GM12878 (cell line): ENCODE data around the gene SLC22A4. TPM values are rescaled to one million over a fixed set of nuclear protein-coding genes. Genes with fewer than 3 reads are reported as not detected.

ENCODE experiments used
- BCL11A ChIP-seq: IDR thresholded peaks from 2 replicates; pipeline ENCODE4 v1.6.1; 2011; ENCODE audit warnings: low read depth, low read length
- BHLHE40 ChIP-seq, 2 experiments: fragments of 450-650 bp in 1 of 2; IDR thresholded peaks; 2 replicates each; pipeline ENCODE4 v1.6.1; 2011 to 2017; ENCODE audit warnings: low read depth in 2 of 2, borderline replicate concordance in 1 of 2, improper control_type of control experiment in 1 of 2, low read length in 1 of 2, mild to moderate bottlenecking in 1 of 2
- CHD2 ChIP-seq: IDR thresholded peaks from 2 replicates; pipeline ENCODE4 v1.6.1; 2011; ENCODE audit warnings: low read depth, low read length, improper control_type of control experiment, borderline replicate concordance
- EED ChIP-seq: sonication (generic); IDR thresholded peaks from 2 replicates; pipeline ENCODE4 v1.6.1; 2016; ENCODE audit warnings: antibody characterized with exemption, low read depth
- FOXM1 ChIP-seq: IDR thresholded peaks from 2 replicates; pipeline ENCODE4 v1.6.1; 2012; ENCODE audit warnings: low read depth, mild to moderate bottlenecking, inconsistent platforms, low read length, moderate library complexity
- GATAD2B ChIP-seq: fragments of 450-650 bp; conservative IDR thresholded peaks from 2 replicates; pipeline ENCODE4 v1.6.1; 2017; ENCODE audit warnings: low read depth, mild to moderate bottlenecking, moderate library complexity
- HSF1 ChIP-seq: fragments of 150-350 bp; IDR thresholded peaks from 2 replicates; pipeline ENCODE4 v1.6.1; 2014; ENCODE audit warnings: mild to moderate bottlenecking, low read depth, low read length
- KAT2A ChIP-seq: conservative IDR thresholded peaks from 2 replicates; pipeline ENCODE4 v1.6.1; 2011; ENCODE audit warnings: low read depth, low read length; ENCODE audit not compliant: control insufficient read depth
- MAX ChIP-seq: IDR thresholded peaks from 2 replicates; pipeline ENCODE4 v1.6.1; 2012; ENCODE audit warnings: low read depth, low read length, improper control_type of control experiment
- MXI1 ChIP-seq: fragments of 150-350 bp; IDR thresholded peaks from 2 replicates; pipeline ENCODE4 v1.6.1; 2011; ENCODE audit warnings: low read depth, mild to moderate bottlenecking, inconsistent platforms, low read length, improper control_type of control experiment
- PRDM15 ChIP-seq: fragments of 450-650 bp; formaldehyde crosslinking; IDR thresholded peaks from 2 replicates; pipeline ENCODE4 v1.4.0; 2020; ENCODE audit warnings: mild to moderate bottlenecking, moderate library complexity
- REST ChIP-seq: IDR thresholded peaks from 2 replicates; pipeline ENCODE4 v1.6.1; 2012; ENCODE audit warnings: mild to moderate bottlenecking, low read depth, low read length
- RUNX3 ChIP-seq: IDR thresholded peaks from 2 replicates; pipeline ENCODE4 v1.6.1; 2012; ENCODE audit warnings: low read length, inconsistent platforms
- SIN3A ChIP-seq: IDR thresholded peaks from 2 replicates; pipeline ENCODE4 v1.6.1; 2012; ENCODE audit warnings: low read depth, low read length, improper control_type of control experiment
- ZBED1 ChIP-seq: IDR thresholded peaks from 2 replicates; pipeline ENCODE4 v1.6.1; 2016; ENCODE audit warnings: borderline replicate concordance
- ZNF24 ChIP-seq: fragments of 450-650 bp; IDR thresholded peaks from 2 replicates; pipeline ENCODE4 v1.6.1; 2017; ENCODE audit warnings: antibody characterized with exemption, mild to moderate bottlenecking
- ZNF274 ChIP-seq: IDR thresholded peaks from one replicate; pipeline ENCODE4 v1.8.0; 2011; ENCODE audit not compliant: insufficient read length, insufficient read depth
- ZNF687 ChIP-seq: fragments of 450-650 bp; IDR thresholded peaks from 2 replicates; pipeline ENCODE4 v1.6.1; 2017; ENCODE audit warnings: mild to moderate bottlenecking, moderate library complexity
- polyA plus RNA-seq, 11 experiments: library from polyadenylated mRNA; depleted of rRNA in 4 of 11; unstranded in 6 of 11; stranded (reverse) in 5 of 11; fragments of >200 nt; fragmentation: Nextera tagmentation in 4 of 11; fragmentation: Illumina TruSeq in 1 of 11; extraction: Ambion mirVana in 4 of 11; extraction: Trizol in 1 of 11; gene quantifications; 1 replicate in 1 of 11; 2 replicates in 10 of 11; pipeline versions ENCODE4 v1.2.1 to v1.2.3, GENCODE V29; 2011 to 2016; ENCODE audit warnings: inconsistent platforms in 2 of 11, missing spikeins in 2 of 11, low read depth in 1 of 11
- total RNA-seq, 4 experiments: library from RNA; depleted of rRNA in 3 of 4; stranded (reverse); fragments of >200 nt in 3 of 4; fragmentation: Illumina TruSeq in 1 of 4; extraction: Trizol in 1 of 4; gene quantifications; 2 replicates each; pipeline versions ENCODE4 v1.2.1 to v1.2.3, GENCODE V29; 2013 to 2021

The SLC22A4 gene
- total and polyA plus RNA-seq, 10 of the 15 experiments (the other 5 are each of a cell fraction or from before 2014, with no cell fraction given), result 0.04 to 0.61 (median 0.10) TPM; not detected in 2

- TF ChIP-seq PRDM15 (CRISPR knock-in tag) (no peak), EED (peak; percentile 82), ZNF24 (no peak), KAT2A (no peak), ZNF274 (no peak), ZBED1 (no peak), REST (no peak), MXI1 (no peak), ZNF687 (no peak), FOXM1 (no peak), BHLHE40 (IDR thresholded peaks at IDR 0.05; ENCODE audit: borderline replicate concordance in 1 of 2, low read depth in 2 of 2, low read length in 1 of 2) (peak in 1 of 2 experiments; percentile 19; a peak in 1 of 4 replicates), SIN3A (no peak), GATAD2B (no peak), HSF1 (no peak), CHD2 (no peak), MAX (no peak), RUNX3 (no peak; the same call in 1 of the 2 replicates), BCL11A (no peak)
Observed at GRCh38 chr5:132387640-132388117, 93.5 kb downstream of the SLC22A4 start (continued).
